HCT116 (cell line): ENCODE data around the gene QSOX1. TPM values are rescaled to one million over a fixed set of nuclear protein-coding genes. Genes with fewer than 3 reads are reported as not detected.

ENCODE experiments used
- ATAC-seq: fragments of 200-7000 bp; cut with Tn5 transposase; 2 replicates; pipeline ENCODE4 v1.9.1; 2020; ENCODE audit warnings: mild to moderate bottlenecking, moderate library complexity
- BruUV-seq: library from RNA; stranded (reverse); fragments of 400-500 nt; replicated peaks from 2 replicates; lab custom pipeline; 2021; lab: Mats Ljungman, UMichigan
- CTCF ChIA-PET: fragments of 300-600 bp; sonication (Branson Sonifier 250); formaldehyde crosslinking; loops from one replicate; lab custom pipeline; 2021; ENCODE audit warnings: antibody characterized with exemption; lab: Charles Lee
- POLR2A ChIA-PET: fragments of 300-600, 350-600 bp; sonication (Branson Sonifier 250); formaldehyde crosslinking; loops from one replicate; lab custom pipeline; 2021; ENCODE audit warnings: antibody characterized with exemption; lab: Charles Lee
- RAD21 ChIA-PET, 2 experiments: fragments of 300-600 bp; sonication (Branson Sonifier 250); formaldehyde crosslinking; loops; one replicate each; lab custom pipeline; 2023; ENCODE audit warnings: low total read pairs in 2 of 2; ENCODE audit not compliant: uncharacterized antibody in 2 of 2, unreplicated experiment in 2 of 2, low non-redundant PET in 1 of 2; lab: Charles Lee
- DNase-seq: peaks from one replicate; pipeline ENCODE4 v3.0.0-alpha.2; 2010; ENCODE audit warnings: low read depth, low spot score
- H2AFZ ChIP-seq: fragments of 200-600 bp; shearing (Covaris generic), sonication (generic); 2 replicates; pipeline ENCODE4 v1.6.1; 2017; ENCODE audit warnings: low read depth, mixed run types, mixed read lengths, antibody characterized with exemption, low read length; ENCODE audit not compliant: poor library complexity, severe bottlenecking
- H3K27ac ChIP-seq: 2 replicates; pipeline ENCODE4 v1.5.1; 2012; ENCODE audit warnings: low read depth, low read length
- H3K27me3 ChIP-seq: fragments of 200-600 bp; sonication (generic); 2 replicates; pipeline ENCODE4 v1.6.1; 2016; ENCODE audit warnings: mixed run types, low read length, mixed read lengths; ENCODE audit not compliant: insufficient read depth
- H3K36me3 ChIP-seq, 2 experiments: fragments of 200-500 bp in 1 of 2; fragments of 200-600 bp in 1 of 2; sonication (Bioruptor generic) in 1 of 2; sonication (generic) in 1 of 2; 2 replicates each; pipeline versions ENCODE4 v1.5.1 to v1.6.1; 2014 to 2016; ENCODE audit warnings: low read length in 2 of 2, inconsistent platforms in 1 of 2, mixed read lengths in 1 of 2, mixed run types in 1 of 2; ENCODE audit not compliant: insufficient read depth in 2 of 2, control insufficient read depth in 1 of 2
- H3K4me1 ChIP-seq, 2 experiments: fragments of 200-600 bp in 1 of 2; sonication (generic) in 1 of 2; 2 replicates each; pipeline versions ENCODE4 v1.5.1 to v1.6.1; 2012 to 2017; ENCODE audit warnings: low read length in 2 of 2, inconsistent platforms in 1 of 2, mild to moderate bottlenecking in 1 of 2, mixed read lengths in 1 of 2, mixed run types in 1 of 2, moderate library complexity in 1 of 2; ENCODE audit not compliant: insufficient read depth in 2 of 2, control insufficient read depth in 1 of 2
- H3K4me2 ChIP-seq: fragments of 200-600 bp; sonication (generic); 2 replicates; pipeline ENCODE4 v1.6.1; 2017; ENCODE audit warnings: mixed run types, low read length, mixed read lengths
- H3K4me3 ChIP-seq, 2 experiments: fragments of 200-600 bp in 1 of 2; sonication (generic) in 1 of 2; replicated peaks in 1 of 2; 2 replicates each; pipeline ENCODE4 v1.5.1; 2011 to 2016; ENCODE audit warnings: low read length in 2 of 2, control low read depth in 1 of 2, low read depth in 1 of 2, mild to moderate bottlenecking in 1 of 2, mixed read lengths in 1 of 2, mixed run types in 1 of 2
- H3K79me2 ChIP-seq: fragments of 200-600 bp; sonication (generic); 2 replicates; pipeline ENCODE4 v1.6.1; 2017; ENCODE audit warnings: mild to moderate bottlenecking, mixed run types, low read length, moderate library complexity, mixed read lengths; ENCODE audit not compliant: insufficient read depth
- H3K9ac ChIP-seq: fragments of 200-600 bp; sonication (generic); 2 replicates; pipeline ENCODE4 v1.6.1; 2016; ENCODE audit warnings: low read length, mixed read lengths
- H3K9me2 ChIP-seq: fragments of 200-600 bp; sonication (generic), shearing (Covaris generic); 2 replicates; pipeline ENCODE4 v1.6.1; 2017; ENCODE audit warnings: mixed run types, mild to moderate bottlenecking, moderate library complexity; ENCODE audit not compliant: insufficient read depth
- H3K9me3 ChIP-seq, 2 experiments: fragments of 200-500 bp in 1 of 2; fragments of 200-600 bp in 1 of 2; sonication (Bioruptor generic) in 1 of 2; sonication (generic) in 1 of 2; 2 replicates each; pipeline ENCODE4 v1.6.1; 2014 to 2017; ENCODE audit warnings: low read length in 2 of 2, mixed read lengths in 2 of 2, inconsistent platforms in 1 of 2, low read depth in 1 of 2, mild to moderate bottlenecking in 1 of 2, mixed run types in 1 of 2, moderate library complexity in 1 of 2; ENCODE audit not compliant: control insufficient read depth in 1 of 2, insufficient read depth in 1 of 2
- H4K20me1 ChIP-seq: fragments of 200-600 bp; sonication (generic), shearing (Covaris generic); 2 replicates; pipeline ENCODE4 v1.6.1; 2017; ENCODE audit warnings: mixed run types, mild to moderate bottlenecking, moderate library complexity; ENCODE audit not compliant: insufficient read depth
- CBX3 ChIP-seq: IDR thresholded peaks from 2 replicates; pipeline ENCODE4 v1.6.1; 2012; ENCODE audit warnings: low read depth
- CEBPB ChIP-seq: IDR thresholded peaks from 2 replicates; pipeline ENCODE4 v1.6.1; 2012; ENCODE audit warnings: low read depth
- ELF1 ChIP-seq: IDR thresholded peaks from 2 replicates; pipeline ENCODE4 v1.6.1; 2012; ENCODE audit warnings: low read depth, borderline replicate concordance
- EZH2phosphoT487 ChIP-seq: fragments of 200-600 bp; IDR thresholded peaks from 2 replicates; pipeline ENCODE4 v1.6.1; 2018; ENCODE audit warnings: antibody characterized with exemption, borderline replicate concordance
- FOSL1 ChIP-seq: IDR thresholded peaks from 2 replicates; pipeline ENCODE4 v1.6.1; 2012; ENCODE audit warnings: low read depth
- JUND ChIP-seq: IDR thresholded peaks from 2 replicates; pipeline ENCODE4 v1.6.1; 2012
- POLR2A ChIP-seq: IDR thresholded peaks from 2 replicates; pipeline ENCODE4 v1.7.0; 2011; ENCODE audit warnings: borderline replicate concordance; ENCODE audit not compliant: insufficient read depth, insufficient read length; ENCODE audit errors: extremely low read depth
- POLR2AphosphoS5 ChIP-seq: IDR thresholded peaks from 2 replicates; pipeline ENCODE4 v1.6.1; 2011; ENCODE audit warnings: mild to moderate bottlenecking, low read depth, low read length, moderate library complexity
- RAD21 ChIP-seq: IDR thresholded peaks from 2 replicates; pipeline ENCODE4 v1.6.1; 2012; ENCODE audit warnings: low read depth, mild to moderate bottlenecking
- SIN3A ChIP-seq: IDR thresholded peaks from 2 replicates; pipeline ENCODE4 v1.6.1; 2012; ENCODE audit warnings: low read depth
- SP1 ChIP-seq: IDR thresholded peaks from 2 replicates; pipeline ENCODE4 v1.6.1; 2012; ENCODE audit warnings: low read depth
- SRF ChIP-seq: IDR thresholded peaks from 2 replicates; pipeline ENCODE4 v1.6.1; 2012; ENCODE audit warnings: low read depth
- TCF7L2 ChIP-seq: IDR thresholded peaks from 2 replicates; pipeline ENCODE4 v1.7.0; 2011; ENCODE audit warnings: borderline replicate concordance, inconsistent platforms; ENCODE audit not compliant: insufficient read depth, insufficient read length; ENCODE audit errors: extremely low read depth
- YY1 ChIP-seq: IDR thresholded peaks from 2 replicates; pipeline ENCODE4 v1.6.1; 2011; ENCODE audit warnings: low read length, low read depth, moderate library complexity, mild to moderate bottlenecking; ENCODE audit not compliant: insufficient replicate concordance; ENCODE audit errors: extremely low read depth
- intact Hi-C: fragments of 100-400 bp; cut with micrococcal nuclease; formaldehyde crosslinking; loops from 2 replicates; pipeline ENCODE4 v1.10.0; 2022
- total RNA-seq: library from RNA; stranded (reverse); gene quantifications from one replicate; pipeline ENCODE4 v1.2.1, GENCODE V29; 2021; ENCODE audit not compliant: unreplicated experiment
- TF ChIP-seq, protein P1 (sequence below): IDR thresholded peaks from 2 replicates; pipeline ENCODE4 v1.6.1; 2012

QSOX1 gene
- total RNA-seq, 1 experiment from 2014 or later = 89.2 TPM

DNA sequence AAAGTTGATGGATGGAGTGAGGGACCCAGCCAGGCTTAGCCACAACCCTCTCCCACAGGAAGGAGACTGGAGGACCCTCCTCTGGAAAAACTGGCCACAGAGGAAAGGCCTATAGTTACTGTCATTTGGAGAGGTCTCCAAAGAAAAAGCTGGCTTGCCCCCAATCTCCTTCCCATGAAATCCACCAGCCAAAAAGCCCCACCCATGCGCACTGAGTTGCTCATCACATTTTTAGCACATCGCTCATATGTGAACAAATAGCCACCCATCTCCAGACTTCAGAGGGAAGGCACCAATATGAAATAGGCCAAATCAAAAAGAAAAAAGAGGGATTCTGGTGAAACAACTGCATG lies 36.9 kb upstream of the QSOX1 start:
- no peak overlapping the region for H3K9ac ChIP-seq
- POLR2A ChIA-PET = no interaction called here
- no peaks in the 10 kb centered on the region for H4K20me1 ChIP-seq
- no TSS peak for BruUV-seq
- DNase-seq (peak; percentile 12), ATAC-seq (peak; percentile 71)
- 0 out of 4 replicates have a peak overlapping the region, but pooled peaks of 1 of the 2 experiments have one; percentile 1 for H3K4me3 ChIP-seq
- peaks cover 0 to 3% of the 10 kb centered on the region in 2 experiments; a peak in 1 of 4 replicates for H3K36me3 ChIP-seq
- H2AFZ ChIP-seq = no peak overlapping the region
- RAD21 ChIA-PET = no interaction called here
- H3K4me2 ChIP-seq = peak overlapping the region; percentile 54
- no peak overlapping the region for H3K27ac ChIP-seq
- no peaks in the 10 kb centered on the region for H3K79me2 ChIP-seq
- peaks cover 0 to 18% of the 10 kb centered on the region in 2 experiments; a peak in 2 of 4 replicates for H3K4me1 ChIP-seq
- intact Hi-C loops = no loop called here
- no peaks in the 10 kb centered on the region for H3K9me3 ChIP-seq
- no peaks in the 10 kb centered on the region for H3K27me3 ChIP-seq
- peaks cover 4% of the 10 kb centered on the region; the same call in 1 of the 2 replicates for H3K9me2 ChIP-seq
- CTCF ChIA-PET = no interaction called here
- TF ChIP-seq FOSL1 = peak; percentile 40; the same call in 1 of the 2 replicates
- no peak for TF ChIP-seq YY1
- no peak for TF ChIP-seq EZH2phosphoT487
- TF ChIP-seq POLR2A = no peak
- no peak for TF ChIP-seq TCF7L2
- no peak for TF ChIP-seq ELF1
- TF ChIP-seq JUND = no peak
- no peak for TF ChIP-seq RAD21
- TF ChIP-seq POLR2AphosphoS5 = no peak
- no peak for TF ChIP-seq SP1
- TF ChIP-seq CEBPB = peak; percentile 17; the same call in 1 of the 2 replicates
- TF ChIP-seq CBX3 = no peak
- no peak for TF ChIP-seq SRF
- TF ChIP-seq, all 23 proteins: peak for 2

- no peaks in the 10 kb centered on the region for H3K9me3 ChIP-seq
- H3K4me1 ChIP-seq = peaks cover 0 to 18% of the 10 kb centered on the region in 2 experiments; a peak in 2 of 4 replicates
- ChIA-PET RAD21 (no interaction called here), POLR2A (no interaction called here), CTCF (no interaction called here)
- H3K4me2 ChIP-seq = no peak overlapping the region
- no peak overlapping the region for H3K27ac ChIP-seq
- TF ChIP-seq SIN3A (no peak), RAD21 (no peak), CBX3 (no peak)
- TF ChIP-seq, protein P1, sequence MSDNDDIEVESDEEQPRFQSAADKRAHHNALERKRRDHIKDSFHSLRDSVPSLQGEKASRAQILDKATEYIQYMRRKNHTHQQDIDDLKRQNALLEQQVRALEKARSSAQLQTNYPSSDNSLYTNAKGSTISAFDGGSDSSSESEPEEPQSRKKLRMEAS = no peak
- no TSS peak for BruUV-seq
- H3K9me2 ChIP-seq = peaks cover 4% of the 10 kb centered on the region; the same call in 1 of the 2 replicates
- H3K4me3 ChIP-seq = no peak overlapping the region
- no peak overlapping the region for H2AFZ ChIP-seq
- no peak for ATAC-seq
- no peaks in the 10 kb centered on the region for H3K79me2 ChIP-seq
- H3K9ac ChIP-seq = no peak overlapping the region
- H3K27me3 ChIP-seq = no peaks in the 10 kb centered on the region
- intact Hi-C loops = no loop called here
- H4K20me1 ChIP-seq = no peaks in the 10 kb centered on the region
- DNase-seq = no peak
- H3K36me3 ChIP-seq = no peaks in the 10 kb centered on the region
These were observed 34.8 kb upstream of the QSOX1 start for GRCh38 chr1:180119837-180120236.
